Fibroblast of lung (primary cell): ENCODE measurements around the gene BCL2L11.

Experiments used
- EZH2 ChIP-seq: IDR thresholded peaks from 2 replicates; pipeline ENCODE4 v1.5.1; 2012; ENCODE audit warnings: low read length, control low read depth, mild to moderate bottlenecking; ENCODE audit errors: missing control alignments
- TF ChIP-seq, protein P1 (sequence below), 2 donors: IDR thresholded peaks in 1 of 2; conservative IDR thresholded peaks in 1 of 2; 1 replicate in 1 of 2; 2 replicates in 1 of 2; pipeline ENCODE4 v1.5.1; 2011 to 2012; ENCODE audit warnings: low read length in 2 of 2, control low read depth in 1 of 2, inconsistent platforms in 1 of 2, low read depth in 1 of 2, mild to moderate bottlenecking in 1 of 2

DNA sequence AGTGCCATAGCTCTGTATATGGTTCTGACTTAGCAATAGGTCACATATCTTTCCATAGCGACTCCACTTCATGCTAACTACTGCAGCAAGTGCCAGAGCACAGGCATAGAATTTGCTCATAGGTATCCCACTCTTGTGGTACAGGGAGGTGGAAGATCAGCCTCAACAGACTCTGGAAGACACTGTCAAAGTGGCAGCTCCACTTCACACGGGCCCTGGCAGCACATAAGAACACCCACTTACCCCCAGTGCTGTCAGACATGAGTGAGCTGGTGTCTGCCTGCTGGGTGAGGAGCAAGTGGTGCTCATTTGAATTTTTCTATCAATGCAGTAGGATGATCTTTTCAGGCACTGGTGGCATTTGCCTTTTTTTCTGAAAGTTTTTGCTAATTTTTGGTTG lies 48.6 kb downstream of the BCL2L11 start:
- TF ChIP-seq, protein P1, sequence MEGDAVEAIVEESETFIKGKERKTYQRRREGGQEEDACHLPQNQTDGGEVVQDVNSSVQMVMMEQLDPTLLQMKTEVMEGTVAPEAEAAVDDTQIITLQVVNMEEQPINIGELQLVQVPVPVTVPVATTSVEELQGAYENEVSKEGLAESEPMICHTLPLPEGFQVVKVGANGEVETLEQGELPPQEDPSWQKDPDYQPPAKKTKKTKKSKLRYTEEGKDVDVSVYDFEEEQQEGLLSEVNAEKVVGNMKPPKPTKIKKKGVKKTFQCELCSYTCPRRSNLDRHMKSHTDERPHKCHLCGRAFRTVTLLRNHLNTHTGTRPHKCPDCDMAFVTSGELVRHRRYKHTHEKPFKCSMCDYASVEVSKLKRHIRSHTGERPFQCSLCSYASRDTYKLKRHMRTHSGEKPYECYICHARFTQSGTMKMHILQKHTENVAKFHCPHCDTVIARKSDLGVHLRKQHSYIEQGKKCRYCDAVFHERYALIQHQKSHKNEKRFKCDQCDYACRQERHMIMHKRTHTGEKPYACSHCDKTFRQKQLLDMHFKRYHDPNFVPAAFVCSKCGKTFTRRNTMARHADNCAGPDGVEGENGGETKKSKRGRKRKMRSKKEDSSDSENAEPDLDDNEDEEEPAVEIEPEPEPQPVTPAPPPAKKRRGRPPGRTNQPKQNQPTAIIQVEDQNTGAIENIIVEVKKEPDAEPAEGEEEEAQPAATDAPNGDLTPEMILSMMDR (conservative IDR thresholded peaks at IDR 0.05 in 1 of 2, IDR thresholded peaks at IDR 0.05 in 1 of 2; ENCODE audit: low read depth in 1 of 2, low read length in 2 of 2): no peak
- no peak for TF ChIP-seq EZH2
